Measurements from ENCODE around the gene MYO1B. TPM values are rescaled to one million over a fixed set of nuclear protein-coding genes. Genes with fewer than 3 reads are reported as not detected.

The MYO1B gene
- total RNA-seq, 1 donor from 2014 or later: 7.0 TPM

DNA sequence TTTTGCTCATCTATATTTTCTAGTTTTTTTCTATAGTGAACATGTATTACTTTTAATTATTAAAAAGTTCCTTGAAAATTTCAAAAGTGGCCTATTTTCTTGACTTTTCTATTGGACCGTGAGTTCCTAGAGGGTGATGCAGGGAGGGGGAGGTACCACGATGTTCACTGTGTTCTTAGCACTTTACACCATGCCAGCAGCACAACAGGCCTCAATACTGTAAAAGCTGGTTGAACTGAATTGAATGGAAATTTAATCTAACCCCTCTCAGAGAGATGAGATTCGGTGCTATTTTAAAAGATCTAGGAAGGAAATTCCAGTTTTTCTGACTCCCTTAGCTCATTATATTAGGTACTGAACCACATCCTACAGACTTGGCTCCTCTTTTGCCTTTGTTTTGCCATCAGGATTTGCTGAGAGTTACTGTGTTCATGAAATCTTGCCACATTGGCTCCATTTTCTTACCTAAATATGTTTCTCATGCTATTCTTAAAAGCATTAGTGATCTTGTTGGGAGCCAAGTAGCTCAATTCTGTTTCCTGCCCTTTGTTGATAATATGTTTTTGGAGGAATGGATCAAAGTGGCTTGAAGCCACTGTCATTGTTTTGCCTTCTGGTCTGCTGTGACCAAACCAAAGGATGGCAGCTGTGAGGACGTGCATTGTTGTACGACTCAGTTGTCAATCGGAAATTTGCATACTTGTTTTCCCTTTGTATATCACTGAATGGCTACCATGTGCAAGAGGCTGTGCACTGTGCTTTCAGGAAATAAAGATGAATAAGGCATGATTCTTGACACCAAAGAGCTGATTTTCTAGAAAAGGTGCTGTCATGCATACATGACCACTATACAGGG is 25.3 kb downstream of the MYO1B start:
- intact Hi-C loops (cut with micrococcal nuclease): no loop called here
- DNase-seq (ENCODE audit: low spot score): no peak
- Mint-ChIP-seq H3K27ac (no peak overlapping the region), H3K4me1 (ENCODE audit: low read depth) (no peaks in the 10 kb centered on the region), H3K9me3 (no peaks in the 10 kb centered on the region), H3K27me3 (ENCODE audit: low read depth) (peaks cover 2% of the 10 kb centered on the region), H3K36me3 (ENCODE audit: low read depth) (no peaks in the 10 kb centered on the region), H3K4me3 (ENCODE audit: low read depth) (no peak overlapping the region)

DNA sequence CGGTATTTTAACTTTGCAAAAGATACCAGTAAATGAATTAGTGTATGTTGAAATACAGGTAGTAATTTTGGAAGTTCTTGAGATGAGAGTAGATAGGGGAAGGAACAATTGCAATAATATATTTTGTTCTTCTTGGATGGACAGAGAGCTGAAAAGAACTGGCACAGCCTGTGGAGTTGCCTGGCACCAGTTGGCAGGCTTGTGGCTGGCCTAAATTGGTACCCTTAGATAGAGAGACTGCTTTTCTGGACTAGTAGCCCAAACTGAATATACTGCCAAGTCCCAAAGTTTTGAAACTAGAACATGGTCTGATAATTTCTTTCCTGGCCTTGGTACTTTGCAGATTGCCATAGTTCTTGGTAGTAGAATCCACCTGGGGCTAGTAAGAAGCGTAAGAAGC is 26.9 kb downstream of the MYO1B start:
- H3K27ac Mint-ChIP-seq: no peak overlapping the region
- H3K4me1 Mint-ChIP-seq (ENCODE audit: low read depth): no peaks in the 10 kb centered on the region

DNA sequence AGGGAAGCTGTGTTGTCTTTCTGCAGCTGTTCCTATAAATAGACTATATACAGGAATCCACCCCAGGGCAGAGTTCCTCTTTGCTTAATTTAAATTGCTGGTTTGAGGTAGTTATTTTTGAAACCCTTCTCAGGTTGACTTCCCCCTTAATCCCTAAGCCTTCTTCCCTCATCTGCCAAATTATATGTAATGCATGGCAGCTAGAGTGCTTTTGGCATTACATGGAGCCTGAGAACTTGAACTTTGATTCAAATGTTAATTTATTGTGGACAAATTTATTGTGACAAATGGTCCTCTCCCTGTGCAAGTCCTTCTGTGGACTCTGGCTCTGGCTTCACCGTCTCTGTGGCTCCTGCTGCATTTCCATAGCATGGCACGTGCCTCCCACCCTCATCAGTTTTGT is 29.2 kb downstream of the MYO1B start:
- H3K27ac Mint-ChIP-seq: no peak overlapping the region
- peaks cover 2% of the 10 kb centered on the region for H3K27me3 Mint-ChIP-seq (ENCODE audit: low read depth)
- no peak for DNase-seq (ENCODE audit: low spot score)
- H3K36me3 Mint-ChIP-seq (ENCODE audit: low read depth): no peaks in the 10 kb centered on the region
- no peaks in the 10 kb centered on the region for H3K9me3 Mint-ChIP-seq
- no peaks in the 10 kb centered on the region for H3K4me1 Mint-ChIP-seq (ENCODE audit: low read depth)
- intact Hi-C loops (cut with micrococcal nuclease): no loop called here
- no peak overlapping the region for H3K4me3 Mint-ChIP-seq (ENCODE audit: low read depth)

More for the DNA sequence above, 26.9 kb downstream of the MYO1B start:
- no peak overlapping the region for H3K4me3 Mint-ChIP-seq (ENCODE audit: low read depth)
- H3K36me3 Mint-ChIP-seq (ENCODE audit: low read depth): no peaks in the 10 kb centered on the region
- intact Hi-C loops (cut with micrococcal nuclease): no loop called here
- no peak for DNase-seq (ENCODE audit: low spot score)
- H3K9me3 Mint-ChIP-seq: no peaks in the 10 kb centered on the region
- H3K27me3 Mint-ChIP-seq (ENCODE audit: low read depth): peaks cover 2% of the 10 kb centered on the region

DNA sequence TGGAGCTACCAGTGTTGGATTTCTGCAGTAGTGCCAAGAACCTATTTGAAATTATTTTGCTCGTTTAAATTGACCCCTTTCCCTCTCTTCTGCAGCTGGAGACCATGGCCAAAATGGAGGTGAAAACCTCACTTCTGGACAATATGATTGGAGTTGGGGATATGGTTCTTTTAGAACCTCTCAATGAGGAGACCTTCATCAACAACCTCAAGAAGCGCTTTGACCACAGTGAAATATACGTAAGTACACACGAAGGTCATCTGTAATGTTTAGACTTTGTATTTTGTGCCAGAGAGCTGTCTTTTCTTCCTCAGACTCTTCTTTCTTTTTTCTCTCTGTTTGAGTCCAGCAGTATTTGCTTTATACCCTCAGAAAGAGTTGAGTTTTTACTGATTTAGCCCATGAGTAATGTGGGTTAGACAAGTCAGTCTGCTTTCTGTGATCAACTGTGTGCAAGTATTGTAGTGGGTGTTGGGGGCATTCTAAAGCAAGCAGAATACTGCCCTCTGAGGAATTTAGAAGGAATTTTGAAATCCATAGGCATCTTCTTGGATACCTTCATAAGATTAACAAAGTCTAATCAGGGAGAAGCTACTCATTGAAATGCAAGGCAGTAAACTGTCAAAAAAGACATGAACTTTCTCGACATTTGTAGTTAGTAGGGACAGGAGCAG is 31.7 kb downstream of the MYO1B start:
- peaks cover 2% of the 10 kb centered on the region for H3K27me3 Mint-ChIP-seq (ENCODE audit: low read depth)
- no peaks in the 10 kb centered on the region for H3K36me3 Mint-ChIP-seq (ENCODE audit: low read depth)
- no peak overlapping the region for H3K4me3 Mint-ChIP-seq (ENCODE audit: low read depth)
- intact Hi-C loops (cut with micrococcal nuclease): no loop called here
- DNase-seq (ENCODE audit: low spot score): no peak
- no peaks in the 10 kb centered on the region for H3K4me1 Mint-ChIP-seq (ENCODE audit: low read depth)
- H3K9me3 Mint-ChIP-seq: no peaks in the 10 kb centered on the region
- H3K27ac Mint-ChIP-seq: no peak overlapping the region

DNA sequence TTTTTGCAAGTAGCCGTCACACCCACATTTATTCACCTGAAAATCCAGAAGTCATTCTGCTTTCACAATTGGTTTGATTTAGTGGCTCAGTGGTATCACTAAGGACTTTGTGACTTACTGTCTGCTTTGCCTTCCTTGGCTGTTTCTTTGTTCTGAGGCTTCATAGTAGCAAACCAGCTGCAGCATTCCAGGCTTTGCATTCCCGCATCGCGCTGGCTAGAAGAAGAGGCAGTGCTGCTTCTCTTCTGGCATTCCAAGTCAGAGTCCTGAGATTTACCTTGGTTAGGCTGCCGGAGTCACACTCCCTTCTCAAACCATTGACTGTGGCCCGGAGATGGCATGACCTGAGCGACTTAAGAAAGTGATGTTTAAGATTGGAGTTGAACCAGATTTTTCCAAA is 35.1 kb downstream of the MYO1B start:
- no peaks in the 10 kb centered on the region for H3K27me3 Mint-ChIP-seq (ENCODE audit: low read depth)
- no peak overlapping the region for H3K27ac Mint-ChIP-seq
- no peak for DNase-seq (ENCODE audit: low spot score)
- intact Hi-C loops (cut with micrococcal nuclease): no loop called here
- H3K9me3 Mint-ChIP-seq: no peaks in the 10 kb centered on the region
- H3K4me1 Mint-ChIP-seq (ENCODE audit: low read depth): no peaks in the 10 kb centered on the region
- no peaks in the 10 kb centered on the region for H3K36me3 Mint-ChIP-seq (ENCODE audit: low read depth)
- H3K4me3 Mint-ChIP-seq (ENCODE audit: low read depth): no peak overlapping the region

DNA sequence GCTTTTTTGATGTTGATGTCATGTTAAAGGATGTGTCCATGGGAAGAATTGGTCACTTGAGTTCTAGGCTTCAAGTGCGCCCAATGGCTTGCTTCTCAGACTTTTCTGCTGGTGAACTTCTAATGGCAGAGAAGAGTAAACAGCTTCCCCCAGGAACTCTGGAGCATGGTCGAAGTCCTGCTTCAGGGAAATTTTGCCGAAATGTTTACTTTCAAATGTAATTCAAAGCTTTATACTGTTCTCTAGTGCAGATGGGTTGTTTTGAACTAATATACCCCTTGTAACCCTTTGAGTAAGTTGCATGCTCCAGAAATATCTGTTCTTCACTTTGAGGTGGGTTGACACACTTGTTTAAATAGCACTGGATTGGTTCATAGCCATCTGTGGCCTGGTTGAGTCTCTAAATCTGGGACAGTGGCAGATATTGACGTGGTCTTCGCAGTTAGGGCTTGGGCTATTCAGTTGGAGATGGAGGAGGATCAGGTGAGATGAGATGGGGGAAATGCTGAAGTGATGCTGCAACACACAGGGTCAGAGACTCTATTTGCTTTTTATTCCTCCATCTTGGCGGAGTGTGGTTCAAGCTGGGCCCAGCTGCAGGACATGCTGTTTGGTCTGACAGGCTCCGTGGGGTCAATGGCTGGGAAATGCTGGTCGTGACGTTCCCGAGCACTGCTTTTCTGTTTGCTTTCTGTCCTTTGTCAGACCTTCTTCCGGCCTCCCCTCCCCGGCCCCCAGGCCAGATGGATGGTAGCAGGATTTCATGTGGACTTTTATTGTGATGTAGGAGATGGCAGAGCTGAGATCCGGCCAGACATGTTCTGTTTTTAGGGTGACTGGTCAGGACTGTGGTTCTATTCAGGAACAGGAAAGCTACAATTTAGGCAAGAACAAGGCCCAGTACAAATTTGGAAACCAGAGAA is 35.9 kb downstream of the MYO1B start:
- Mint-ChIP-seq H3K36me3 (ENCODE audit: low read depth) (no peaks in the 10 kb centered on the region), H3K27ac (no peak overlapping the region), H3K9me3 (no peaks in the 10 kb centered on the region), H3K27me3 (ENCODE audit: low read depth) (no peaks in the 10 kb centered on the region), H3K4me1 (ENCODE audit: low read depth) (no peaks in the 10 kb centered on the region), H3K4me3 (ENCODE audit: low read depth) (no peak overlapping the region)
- intact Hi-C loops (cut with micrococcal nuclease): no loop called here
- DNase-seq (ENCODE audit: low spot score): no peak

DNA sequence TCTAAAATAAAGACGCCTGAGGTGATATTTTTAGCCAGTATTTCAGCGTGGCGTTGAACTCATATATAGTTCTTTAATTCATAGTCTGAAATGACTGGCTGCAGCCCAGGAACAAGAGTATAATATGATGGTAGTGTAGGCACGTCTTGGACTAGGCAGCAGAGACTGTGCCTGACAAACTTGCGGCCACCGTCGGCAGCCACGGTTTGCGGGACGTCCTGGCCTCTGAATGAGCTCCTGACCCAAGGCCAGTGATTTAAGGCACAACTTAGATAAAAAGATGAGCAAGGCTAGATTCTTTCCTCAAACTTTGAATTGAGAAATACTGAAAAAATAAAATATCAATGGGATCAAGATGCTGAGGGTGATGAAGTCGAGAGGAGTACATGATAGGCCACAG is 40.0 kb downstream of the MYO1B start:
- Mint-ChIP-seq H3K9me3 (no peaks in the 10 kb centered on the region), H3K36me3 (ENCODE audit: low read depth) (no peaks in the 10 kb centered on the region), H3K4me3 (ENCODE audit: low read depth) (no peak overlapping the region), H3K27ac (no peak overlapping the region), H3K27me3 (ENCODE audit: low read depth) (no peaks in the 10 kb centered on the region), H3K4me1 (ENCODE audit: low read depth) (no peaks in the 10 kb centered on the region)
- intact Hi-C loops (cut with micrococcal nuclease): no loop called here
- DNase-seq (ENCODE audit: low spot score): no peak

DNA sequence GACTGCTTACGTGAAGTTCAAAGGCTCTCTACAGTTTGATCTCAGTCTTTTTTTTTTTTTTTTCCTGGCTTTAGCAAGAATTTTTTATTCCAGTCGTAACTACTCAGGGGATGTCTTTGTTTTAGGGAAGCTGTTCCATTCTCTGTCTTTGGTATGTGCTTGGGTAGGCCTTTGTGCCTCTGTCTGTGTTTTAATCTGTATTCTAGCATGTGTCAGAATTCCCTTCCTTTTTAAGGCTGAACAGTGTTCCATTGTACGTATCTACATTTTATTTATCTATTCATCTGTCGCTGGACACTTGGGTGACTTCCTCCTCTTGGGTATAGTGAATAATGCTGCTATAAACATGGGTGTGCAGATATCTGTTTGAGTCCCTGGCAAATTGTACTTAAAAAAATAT is 42.6 kb downstream of the MYO1B start:
- Mint-ChIP-seq H3K4me3 (ENCODE audit: low read depth) (no peak overlapping the region), H3K36me3 (ENCODE audit: low read depth) (no peaks in the 10 kb centered on the region), H3K9me3 (no peaks in the 10 kb centered on the region), H3K27me3 (ENCODE audit: low read depth) (no peaks in the 10 kb centered on the region), H3K4me1 (ENCODE audit: low read depth) (peaks cover 4% of the 10 kb centered on the region), H3K27ac (no peak overlapping the region)
- no peak for DNase-seq (ENCODE audit: low spot score)
- intact Hi-C loops (cut with micrococcal nuclease): no loop called here

DNA sequence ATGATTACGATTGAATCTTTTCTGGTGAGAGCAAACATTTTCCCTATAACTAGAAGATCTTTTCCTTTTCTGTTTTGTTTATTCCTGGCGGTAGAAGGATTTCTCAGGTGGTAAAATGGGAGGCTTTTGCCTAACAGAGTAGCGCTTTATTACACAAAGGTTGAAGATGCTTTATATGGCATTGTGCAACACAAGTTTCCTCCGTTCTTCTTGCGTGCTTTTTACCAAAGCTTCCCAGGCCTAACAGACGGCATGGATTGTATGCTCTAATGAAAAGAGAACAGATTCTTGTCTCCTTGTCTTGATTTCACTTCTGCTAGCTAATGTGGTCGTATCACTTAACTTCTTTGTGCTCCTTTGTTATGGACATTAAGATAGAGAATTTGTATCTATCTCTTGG is 43.8 kb downstream of the MYO1B start:
- Mint-ChIP-seq H3K4me1 (ENCODE audit: low read depth) (peaks cover 13% of the 10 kb centered on the region), H3K4me3 (ENCODE audit: low read depth) (no peak overlapping the region), H3K27me3 (ENCODE audit: low read depth) (no peaks in the 10 kb centered on the region), H3K9me3 (no peaks in the 10 kb centered on the region), H3K27ac (no peak overlapping the region), H3K36me3 (ENCODE audit: low read depth) (no peaks in the 10 kb centered on the region)
- DNase-seq (ENCODE audit: low spot score): no peak
- intact Hi-C loops (cut with micrococcal nuclease): no loop called here

DNA sequence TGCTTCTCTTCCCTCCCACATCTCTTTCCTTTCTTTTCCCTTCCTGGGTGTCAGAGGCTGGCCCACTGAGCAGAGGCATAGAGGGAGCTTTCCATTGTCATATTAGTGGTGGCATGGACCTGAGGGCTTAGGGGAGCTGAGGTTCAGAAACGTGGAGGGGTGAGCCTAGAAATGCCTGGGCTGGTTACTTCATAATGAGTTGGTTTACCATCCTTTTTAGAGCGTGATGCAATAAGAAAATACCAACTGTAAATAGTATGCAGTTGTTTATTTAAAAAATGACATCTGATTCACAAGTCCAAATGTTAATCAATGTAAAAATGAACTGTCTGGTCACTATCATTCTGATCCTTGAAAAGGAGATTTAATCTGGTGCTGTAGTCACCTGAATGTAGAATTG is 46.3 kb downstream of the MYO1B start:
- no peak for DNase-seq (ENCODE audit: low spot score)
- no peaks in the 10 kb centered on the region for H3K36me3 Mint-ChIP-seq (ENCODE audit: low read depth)
- H3K27me3 Mint-ChIP-seq (ENCODE audit: low read depth): no peaks in the 10 kb centered on the region
- intact Hi-C loops (cut with micrococcal nuclease): no loop called here
- H3K4me3 Mint-ChIP-seq (ENCODE audit: low read depth): no peak overlapping the region
- no peaks in the 10 kb centered on the region for H3K9me3 Mint-ChIP-seq
- H3K4me1 Mint-ChIP-seq (ENCODE audit: low read depth): peaks cover 19% of the 10 kb centered on the region
- H3K27ac Mint-ChIP-seq: no peak overlapping the region

DNA sequence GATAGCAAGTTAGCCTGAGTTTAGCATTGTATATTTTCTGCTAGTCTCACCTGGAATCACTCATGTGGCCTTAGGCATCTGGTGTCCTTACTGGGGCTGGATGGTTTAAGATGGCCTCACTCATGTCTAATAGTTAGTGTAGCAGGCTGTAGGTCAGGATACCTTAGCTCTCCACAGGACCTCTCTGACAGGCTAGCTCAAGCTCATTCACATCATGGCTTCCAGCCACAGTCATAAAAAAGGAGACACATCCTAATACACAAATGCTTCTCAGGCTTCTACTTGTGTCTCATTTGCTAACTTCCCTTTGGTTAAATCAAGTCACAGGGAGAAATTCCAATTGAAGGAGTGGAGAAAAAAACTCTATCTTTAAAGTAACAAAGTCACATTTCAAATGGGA is 47.7 kb downstream of the MYO1B start:
- H3K36me3 Mint-ChIP-seq (ENCODE audit: low read depth): no peaks in the 10 kb centered on the region
- intact Hi-C loops (cut with micrococcal nuclease): no loop called here

DNA sequence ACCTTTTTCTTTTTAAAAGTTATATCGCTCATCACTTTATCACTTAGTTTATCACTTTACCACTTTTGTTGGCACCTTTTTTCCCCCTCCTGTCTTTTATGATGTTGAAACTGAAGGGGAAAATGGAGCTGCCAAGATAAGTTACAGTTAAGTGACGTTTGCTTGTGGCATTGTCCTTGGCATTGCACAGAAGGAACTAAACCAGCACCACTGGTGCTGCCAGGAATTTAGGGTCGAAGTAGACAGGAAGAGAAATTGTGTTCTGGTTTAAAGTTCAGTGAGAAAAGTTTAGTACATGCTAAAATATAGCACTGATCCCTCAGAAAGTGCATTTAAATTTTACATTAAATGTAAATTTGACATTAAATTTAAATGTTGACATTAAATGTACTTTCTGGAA is 49.9 kb downstream of the MYO1B start:
- intact Hi-C loops (cut with micrococcal nuclease): no loop called here
- DNase-seq (ENCODE audit: low spot score): no peak
- H3K36me3 Mint-ChIP-seq (ENCODE audit: low read depth): no peaks in the 10 kb centered on the region
- H3K27ac Mint-ChIP-seq: no peak overlapping the region
- peaks cover 19% of the 10 kb centered on the region for H3K4me1 Mint-ChIP-seq (ENCODE audit: low read depth)
- H3K9me3 Mint-ChIP-seq: no peaks in the 10 kb centered on the region
- H3K27me3 Mint-ChIP-seq (ENCODE audit: low read depth): no peaks in the 10 kb centered on the region
- no peak overlapping the region for H3K4me3 Mint-ChIP-seq (ENCODE audit: low read depth)

More for the DNA sequence above, 47.7 kb downstream of the MYO1B start:
- DNase-seq (ENCODE audit: low spot score): no peak
- H3K9me3 Mint-ChIP-seq: no peaks in the 10 kb centered on the region
- no peak overlapping the region for H3K4me3 Mint-ChIP-seq (ENCODE audit: low read depth)
- no peaks in the 10 kb centered on the region for H3K27me3 Mint-ChIP-seq (ENCODE audit: low read depth)
- H3K27ac Mint-ChIP-seq: no peak overlapping the region
- peaks cover 19% of the 10 kb centered on the region for H3K4me1 Mint-ChIP-seq (ENCODE audit: low read depth)

Data from activated T-helper 2 cell treated with anti-CD3 and anti-CD28 coated beads, Interferon-gamma antibody, Interleukin-2, Interleukin-4, amounts not matched to agents 10 μg/mL and 5 μg/mL and 100 μg/mL, durations not matched to agents 14 hours and 24 hours and 36 hours (primary cell).